K562 (cell line): ENCODE measurements around the gene ARFGAP1. TPM values are rescaled to one million over a fixed set of nuclear protein-coding genes. Genes with fewer than 3 reads are reported as not detected.

Experiments used
- ATAC-seq: fragments of 200-7000 bp; cut with Tn5 transposase; 3 replicates; pipeline ENCODE4 v1.9.1; 2020; ENCODE audit warnings: moderate library complexity
- BruUV-seq: library from RNA; stranded (reverse); fragments of 400-500 nt; replicated peaks from 2 replicates; lab custom pipeline; 2021; lab: Mats Ljungman, UMichigan
- CTCF ChIA-PET: fragments of 300-600 bp; formaldehyde crosslinking; extraction: SDS; loops from one replicate; lab custom pipeline; 2021; ENCODE audit warnings: low intra/inter-chr PET ratio; lab: Yijun Ruan, JAX
- POLR2A ChIA-PET: fragments of 300-600, 350-650 bp; sonication (Branson Sonifier 250); formaldehyde crosslinking; extraction: SDS; loops from one replicate; lab custom pipeline; 2021; ENCODE audit warnings: antibody characterized with exemption, inconsistent platforms; lab: Yijun Ruan, JAX
- DNase-seq, 4 experiments: peaks; one replicate each; pipeline versions ENCODE4 v3.0.0 to v3.0.0-alpha.2; 2011 to 2018; ENCODE audit warnings: low spot score in 3 of 4, mixed read lengths in 3 of 4; ENCODE audit errors: extremely low read depth in 1 of 4
- FAIRE-seq: peaks from 2 replicates; lab custom pipeline; 2011; peaks lifted over from hg19 to GRCh38; lab: Jason Lieb, UNC
- H2AFZ ChIP-seq: 2 replicates; pipeline ENCODE4 v1.6.0; 2011; ENCODE audit warnings: low read depth, low read length, control low read depth, inconsistent platforms
- H3K27ac ChIP-seq: fragments of 200-600 bp; 3 replicates; pipeline ENCODE4 v1.8.0; 2011; ENCODE audit warnings: low read depth, mild to moderate bottlenecking, control low read depth, inconsistent platforms, low read length, moderate library complexity, mixed read lengths; ENCODE audit errors: extremely low read depth
- H3K27me3 ChIP-seq, 2 experiments: fragments of 300-600 bp in 1 of 2; 2 replicates in 1 of 2; 3 replicates in 1 of 2; pipeline versions ENCODE4 v1.6.0 to v1.8.0; 2011; ENCODE audit warnings: inconsistent platforms in 2 of 2, low read length in 2 of 2, mild to moderate bottlenecking in 1 of 2, mixed read lengths in 1 of 2, moderate library complexity in 1 of 2; ENCODE audit not compliant: control insufficient read depth in 2 of 2, insufficient read depth in 2 of 2
- H3K36me3 ChIP-seq: fragments of 300-600 bp; 3 replicates; pipeline ENCODE4 v1.8.0; 2011; ENCODE audit warnings: mild to moderate bottlenecking, low read length, inconsistent platforms; ENCODE audit not compliant: control insufficient read depth, insufficient read depth
- H3K4me1 ChIP-seq, 2 experiments: fragments of 200-600 bp in 1 of 2; replicated peaks in 1 of 2; 2 replicates in 1 of 2; 3 replicates in 1 of 2; pipeline versions ENCODE4 v1.5.1 to v1.8.0; 2011; ENCODE audit warnings: inconsistent platforms in 2 of 2, low read length in 2 of 2, mild to moderate bottlenecking in 1 of 2, mixed read lengths in 1 of 2, moderate library complexity in 1 of 2; ENCODE audit not compliant: control insufficient read depth in 2 of 2, insufficient read depth in 2 of 2
- H3K4me2 ChIP-seq: 2 replicates; pipeline ENCODE4 v1.6.1; 2011; ENCODE audit warnings: low read length, control low read depth, inconsistent platforms, mixed read lengths; ENCODE audit not compliant: insufficient read depth
- H3K4me3 ChIP-seq: fragments of 200-600 bp; sonication (generic), shearing (Covaris generic); 2 replicates; pipeline ENCODE4 v1.5.1; 2016; ENCODE audit warnings: control low read depth, inconsistent platforms
- H3K79me2 ChIP-seq: fragments of 200-600 bp; 3 replicates; pipeline ENCODE4 v1.8.0; 2011; ENCODE audit warnings: low read length, inconsistent platforms; ENCODE audit not compliant: control insufficient read depth, insufficient read depth
- H3K9ac ChIP-seq, 2 experiments: 2 replicates each; pipeline versions ENCODE4 v1.6.0 to v1.6.1; 2011; ENCODE audit warnings: low read depth in 2 of 2, low read length in 2 of 2, control low read depth in 1 of 2, inconsistent platforms in 1 of 2, mild to moderate bottlenecking in 1 of 2, mixed read lengths in 1 of 2; ENCODE audit not compliant: insufficient read depth in 1 of 2
- H3K9me1 ChIP-seq: one replicate; pipeline ENCODE4 v1.6.0; 2011; ENCODE audit warnings: inconsistent platforms, mild to moderate bottlenecking, low read length, moderate library complexity; ENCODE audit not compliant: control insufficient read depth, insufficient read depth
- H3K9me3 ChIP-seq: replicated peaks from 2 replicates; pipeline ENCODE4 v1.5.1; 2011; ENCODE audit warnings: low read depth, low read length, inconsistent platforms; ENCODE audit not compliant: control insufficient read depth, insufficient read depth
- H4K20me1 ChIP-seq: replicated peaks from 2 replicates; pipeline ENCODE4 v1.6.1; 2011; ENCODE audit warnings: low read length, inconsistent platforms, mixed read lengths; ENCODE audit not compliant: control insufficient read depth, insufficient read depth
- ATF2 ChIP-seq: sonication (generic); formaldehyde crosslinking; IDR thresholded peaks from 2 replicates; pipeline ENCODE4 v1.8.1; 2022; ENCODE audit warnings: missing genetic modification reagents
- ATF6 ChIP-seq: sonication (generic); formaldehyde crosslinking; IDR thresholded peaks from 2 replicates; pipeline ENCODE4 v1.4.0; 2020; ENCODE audit warnings: mild to moderate bottlenecking, missing genetic modification reagents
- CEBPB ChIP-seq: fragments of 450-650 bp; IDR thresholded peaks from 2 replicates; pipeline ENCODE4 v1.6.1; 2016; ENCODE audit warnings: missing genetic modification characterization, missing compliant biosample characterization
- ELK3 ChIP-seq: fragments of 450-650 bp; formaldehyde crosslinking; IDR thresholded peaks from 2 replicates; pipeline ENCODE4 v1.4.0; 2020; ENCODE audit warnings: mild to moderate bottlenecking
- HINFP ChIP-seq: fragments of 450-650 bp; conservative IDR thresholded peaks from 2 replicates; pipeline ENCODE4 v1.6.1; 2016; ENCODE audit warnings: missing genetic modification characterization, low read depth, mild to moderate bottlenecking, control low read depth, missing compliant biosample characterization
- HOXB6 ChIP-seq: fragments of 250-450 bp; sonication (Bioruptor Pico); IDR thresholded peaks from 2 replicates; pipeline ENCODE4 v1.5.1; 2022; ENCODE audit warnings: mild to moderate bottlenecking, borderline replicate concordance
- ILF3 ChIP-seq: fragments of 450-650 bp; IDR thresholded peaks from 2 replicates; pipeline ENCODE4 v1.6.1; 2018; ENCODE audit warnings: antibody characterized with exemption, mild to moderate bottlenecking, moderate library complexity, borderline replicate concordance
- MXD1 ChIP-seq: fragments of 250-450 bp; sonication (Bioruptor Pico); IDR thresholded peaks from 2 replicates; pipeline ENCODE4 v1.8.0; 2021; ENCODE audit warnings: borderline replicate concordance, mild to moderate bottlenecking, moderate library complexity; ENCODE audit not compliant: poor library complexity, severe bottlenecking
- STAT5B ChIP-seq: fragments of 250-450 bp; sonication (Bioruptor Pico); IDR thresholded peaks from 2 replicates; pipeline ENCODE4 v1.8.0; 2021; ENCODE audit warnings: mild to moderate bottlenecking, inconsistent platforms
- ZBTB9 ChIP-seq: fragments of 450-650 bp; formaldehyde crosslinking; IDR thresholded peaks from 2 replicates; pipeline ENCODE4 v1.4.0; 2020; ENCODE audit warnings: mild to moderate bottlenecking, moderate library complexity
- ZNF707 ChIP-seq: fragments of 250-450 bp; sonication (Bioruptor Pico); conservative IDR thresholded peaks from 2 replicates; pipeline ENCODE4 v1.8.0; 2022; ENCODE audit warnings: inconsistent platforms, mild to moderate bottlenecking, moderate library complexity
- ZNF764 ChIP-seq: fragments of 250-450 bp; sonication (Bioruptor Pico); IDR thresholded peaks from 2 replicates; pipeline ENCODE4 v1.4.0; 2020; ENCODE audit warnings: low read depth, mild to moderate bottlenecking, moderate library complexity
- WGBS: fragments of 100-300 bp; shearing (Covaris generic); methylation state at CpG from one replicate; pipeline ENCODE4 v1.1.6; 2016; ENCODE audit warnings: low coverage, mixed read lengths; ENCODE audit not compliant: insufficient coverage; ENCODE audit errors: missing lambda C conversion rate; 5-methylcytosine and 5-hydroxymethylcytosine counted together
- in situ Hi-C: fragments of 300-500 bp; cut with MboI; formaldehyde crosslinking; loops from 4 replicates; pipeline ENCODE4 v1.15.0; 2018; ENCODE audit warnings: inconsistent platforms, mixed read lengths
- intact Hi-C: fragments of 100-400 bp; cut with micrococcal nuclease; formaldehyde crosslinking; loops from 2 replicates; pipeline ENCODE4 v1.14.2; 2022
- polyA plus RNA-seq, 8 experiments: library from polyadenylated mRNA; depleted of rRNA in 4 of 8; stranded (reverse) in 5 of 8; unstranded in 3 of 8; fragments of >200 nt; fragmentation: Nextera tagmentation in 2 of 8; fragmentation: Illumina TruSeq in 1 of 8; extraction: Ambion mirVana in 2 of 8; extraction: Trizol in 1 of 8; gene quantifications; 2 replicates each; pipeline versions ENCODE4 v1.2.1 to v1.2.3, GENCODE V29; 2011 to 2014; ENCODE audit warnings: inconsistent platforms in 1 of 8, missing spikeins in 1 of 8
- total RNA-seq, 7 experiments: library from RNA; depleted of rRNA in 6 of 7; stranded (reverse); fragments of >200 nt in 6 of 7; fragmentation: Illumina TruSeq in 2 of 7; extraction: Trizol in 2 of 7; gene quantifications; 2 replicates each; pipeline versions ENCODE4 v1.2.1 to v1.2.3, GENCODE V29; 2011 to 2021; ENCODE audit warnings: low replicate concordance in 1 of 7

Gene ARFGAP1
- total and polyA plus RNA-seq, 9 of the 15 experiments (the other 6 are each of a cell fraction or from before 2014, with no cell fraction given): 0.53 to 102 (median 33.5) TPM

GRCh38 chr20:63318391-63319163 is 46.0 kb downstream of the ARFGAP1 start:
- H3K4me1 ChIP-seq: peaks cover 0 to 36% of the 10 kb centered on the region in 2 experiments; a peak in 2 of 5 replicates
- no peak for ATAC-seq
- H4K20me1 ChIP-seq: no peaks in the 10 kb centered on the region; the same call in 1 of the 2 replicates
- no peak overlapping the region for H3K27ac ChIP-seq
- no peak overlapping the region for H3K9ac ChIP-seq
- intact Hi-C loops (no loop called here), in situ Hi-C loops (no loop called here)
- CTCF ChIA-PET: no interaction called here
- WGBS: 4% methylated on average over 20 of the region's 24 CpGs
- no peaks in the 10 kb centered on the region for H3K9me1 ChIP-seq
- H3K4me3 ChIP-seq: no peak overlapping the region
- no peak overlapping the region for H2AFZ ChIP-seq
- BruUV-seq: no TSS peak
- no peaks in the 10 kb centered on the region for H3K36me3 ChIP-seq
- no peak for FAIRE-seq
- H3K4me2 ChIP-seq: no peak overlapping the region
- POLR2A ChIA-PET: interaction anchor here (0.6 kb wide), 1 partner anchor 9 kb away, joined by 3 read pairs; no protein-coding TSS in a partner anchor
- peaks cover 14 to 67% of the 10 kb centered on the region in 2 experiments; a peak in 4 of 5 replicates for H3K27me3 ChIP-seq
- H3K79me2 ChIP-seq: no peaks in the 10 kb centered on the region
- no peaks in the 10 kb centered on the region for H3K9me3 ChIP-seq
- no peak for DNase-seq
- TF ChIP-seq HINFP (tag) (no peak), ATF6 (no peak), CEBPB (tag) (no peak), ZBTB9 (CRISPR knock-in tag) (no peak), ILF3 (no peak), HOXB6 (CRISPR knock-in tag) (no peak), ATF2 (CRISPR knock-in tag) (no peak), MXD1 (no peak), ZNF707 (CRISPR knock-in tag) (no peak), ZNF764 (CRISPR knock-in tag) (no peak), STAT5B (CRISPR knock-in tag) (no peak), ELK3 (CRISPR knock-in tag) (no peak)
